Activated CD4-positive, alpha-beta T cell treated with anti-CD3 and anti-CD28 coated beads, Interleukin-2, amount 50 U/mL, for 16 hours (primary cell): ENCODE data around the gene TEAD1.

ENCODE experiments used
- DNase-seq: peaks from one replicate; pipeline ENCODE4 v3.0.0-alpha.2; 2020

Gene TEAD1

DNA sequence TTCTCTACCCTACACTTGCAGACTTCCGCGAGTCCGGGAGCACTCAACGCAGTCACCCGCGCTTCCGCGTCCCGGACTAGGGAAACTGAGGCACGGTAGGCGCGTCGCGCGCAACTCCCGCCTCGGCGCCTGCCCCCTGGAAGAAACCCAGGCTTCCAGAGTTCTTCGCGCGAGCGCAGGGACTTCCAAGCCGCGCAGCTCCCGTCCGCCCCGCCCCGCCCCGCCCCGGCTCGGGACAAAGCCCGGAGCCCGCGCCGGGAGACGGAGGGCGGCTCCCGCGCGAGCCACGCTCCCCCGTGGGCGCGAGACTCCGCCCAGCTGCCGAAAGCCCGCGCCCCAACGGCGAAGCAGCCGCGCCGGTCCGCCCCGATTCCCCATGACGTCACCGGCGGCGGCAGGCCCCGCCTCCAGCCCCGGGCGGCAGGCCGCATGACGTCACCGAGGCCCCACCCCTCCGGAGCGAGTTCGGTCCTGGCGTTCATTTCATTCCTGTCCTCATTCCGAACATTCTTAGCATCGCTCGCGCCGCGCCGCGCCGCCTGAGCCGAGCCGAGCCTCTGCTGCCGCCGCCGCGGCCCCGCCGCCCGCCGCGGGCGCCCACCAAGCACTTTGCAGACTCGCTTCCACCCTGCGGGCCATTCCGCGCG is at the start of gene TEAD1:
Gene TEAD1 (plus strand): TSS at position 498 of the 647 bp plus-strand sequence.
- DNase-seq: peak; percentile 89

GRCh38 chr11:12624595-12624994 is 49.6 kb upstream of the TEAD1 start:
- DNase-seq: no peak

- DNase-seq: no peak
Measured at GRCh38 chr11:12625438-12626071, 48.7 kb upstream of the TEAD1 start.

- no peak for DNase-seq
Measured at GRCh38 chr11:12626616-12627015, 47.6 kb upstream of the TEAD1 start.

DNA sequence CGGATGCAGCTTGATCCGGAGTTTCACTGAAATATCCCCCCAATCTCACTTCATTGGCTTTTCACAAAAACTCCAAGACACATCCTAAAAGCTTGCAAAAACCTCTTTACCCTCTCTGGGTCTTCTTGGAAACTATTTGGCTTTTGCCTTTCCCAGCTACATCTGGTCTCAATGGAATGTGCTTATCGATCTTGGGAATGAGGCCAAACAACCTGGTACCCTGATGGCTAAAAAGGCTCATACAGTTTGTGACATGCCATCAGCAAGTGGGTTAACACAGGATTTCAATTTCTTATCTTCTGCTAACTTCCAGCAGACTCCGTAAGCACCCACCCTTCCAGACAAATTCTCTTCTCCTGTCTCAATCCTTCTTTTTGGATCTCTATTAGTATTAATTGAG is 45.9 kb upstream of the TEAD1 start:
- no peak for DNase-seq

- no peak for DNase-seq
Measured at GRCh38 chr11:12629601-12630313, 44.5 kb upstream of the TEAD1 start.

DNA sequence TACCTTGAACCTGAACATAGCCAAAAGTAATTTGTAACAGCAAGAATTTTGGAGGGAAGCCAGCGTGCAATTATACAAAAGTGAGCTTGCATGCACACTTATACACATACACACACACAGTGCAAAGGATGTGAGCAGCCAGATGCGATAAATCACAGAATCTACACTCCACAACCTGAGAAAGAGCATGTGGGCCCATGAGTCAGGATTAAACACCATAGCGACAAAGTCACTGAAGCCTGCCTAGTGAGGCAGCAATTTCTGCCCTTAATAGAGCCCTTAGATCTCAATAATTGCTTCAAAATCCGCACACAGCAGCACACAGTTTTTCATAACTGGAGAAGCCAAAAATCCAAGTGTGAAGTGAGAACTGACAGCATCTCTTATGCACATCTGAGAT is 42.6 kb upstream of the TEAD1 start:
- DNase-seq: no peak

DNA sequence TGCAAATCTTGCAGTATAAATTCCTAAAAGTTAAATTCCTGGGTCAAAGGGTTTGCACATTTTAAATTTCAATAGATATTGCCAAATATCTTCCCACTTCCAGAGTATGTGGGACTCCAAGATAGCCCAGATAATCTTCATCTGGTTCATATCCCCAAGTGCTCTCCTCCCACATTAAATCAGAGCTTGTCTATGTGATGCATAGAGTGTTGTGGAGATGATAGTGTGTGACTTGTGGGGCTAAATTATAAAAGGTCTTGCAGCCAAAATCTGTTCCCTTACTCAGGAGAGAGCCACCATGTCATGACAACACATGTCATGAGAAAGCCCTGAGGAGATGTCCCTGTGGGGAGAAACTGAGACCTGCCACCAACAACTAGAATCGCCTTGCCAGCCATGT is 39.9 kb upstream of the TEAD1 start:
- no peak for DNase-seq

- DNase-seq: no peak
Measured at GRCh38 chr11:12636871-12637410, 37.3 kb upstream of the TEAD1 start.

- DNase-seq: no peak
Measured at GRCh38 chr11:12639388-12639787, 34.8 kb upstream of the TEAD1 start.

DNA sequence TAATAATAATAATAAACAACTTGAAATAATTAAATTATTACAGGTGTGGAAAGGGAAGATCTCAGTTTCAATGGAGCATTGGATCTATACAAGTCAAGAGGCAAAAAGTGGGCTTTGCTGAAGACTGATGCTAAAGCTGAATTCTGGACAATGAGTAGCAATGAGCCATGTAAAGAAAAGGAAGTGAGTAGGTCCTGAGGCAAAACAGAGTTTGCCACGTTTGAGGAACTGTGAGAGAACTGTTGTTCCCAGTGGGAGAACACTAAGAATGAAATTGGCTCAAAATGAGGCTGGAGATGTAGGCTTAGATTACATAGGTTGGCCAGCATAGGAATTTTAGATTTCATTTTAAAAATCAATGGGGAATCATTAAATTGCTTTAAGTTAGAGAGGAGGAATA is 33.9 kb upstream of the TEAD1 start:
- DNase-seq: no peak

DNA sequence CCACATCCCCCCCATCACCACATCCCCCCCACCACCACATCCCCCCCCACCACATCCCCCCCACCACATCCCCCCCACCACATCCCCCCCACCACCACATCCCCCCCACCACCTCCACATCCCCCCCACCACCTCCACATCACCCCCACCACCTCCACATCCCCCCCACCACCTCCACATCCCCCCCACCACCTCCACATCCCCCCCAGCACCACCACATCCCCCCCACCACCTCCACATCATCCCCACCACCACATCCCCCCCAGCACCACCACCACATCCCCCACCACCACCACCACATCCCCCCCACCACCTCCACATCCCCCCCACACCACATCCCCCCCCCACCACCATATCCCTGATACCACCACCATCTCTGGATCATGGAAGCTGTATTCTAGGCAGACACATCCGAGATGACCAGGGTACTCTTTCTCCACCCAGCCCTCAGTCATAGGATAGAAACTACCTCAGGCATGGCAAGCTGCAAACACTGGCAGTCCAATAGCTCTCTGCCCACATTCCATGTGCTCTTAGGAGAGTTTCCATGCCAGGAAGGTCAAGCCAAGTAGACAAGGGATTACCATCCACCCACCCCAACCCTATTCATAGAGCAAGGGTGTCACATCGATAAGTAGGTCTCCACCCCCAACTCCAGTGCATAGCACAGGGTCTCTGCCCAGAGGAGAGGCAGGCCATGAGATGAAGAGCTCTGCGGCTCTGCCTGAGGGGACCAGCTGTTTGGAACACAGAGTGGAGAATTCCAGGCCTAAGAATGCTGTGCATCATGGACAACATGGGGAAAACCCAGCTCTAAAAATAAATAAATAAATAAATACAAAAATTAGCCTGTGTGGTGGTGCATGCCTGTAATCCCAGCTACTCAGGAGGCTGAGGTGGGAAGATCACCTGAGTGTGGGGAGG is 33.0 kb upstream of the TEAD1 start:
- DNase-seq: no peak

- no peak for DNase-seq
Measured at GRCh38 chr11:12642040-12642439, 32.2 kb upstream of the TEAD1 start.

DNA sequence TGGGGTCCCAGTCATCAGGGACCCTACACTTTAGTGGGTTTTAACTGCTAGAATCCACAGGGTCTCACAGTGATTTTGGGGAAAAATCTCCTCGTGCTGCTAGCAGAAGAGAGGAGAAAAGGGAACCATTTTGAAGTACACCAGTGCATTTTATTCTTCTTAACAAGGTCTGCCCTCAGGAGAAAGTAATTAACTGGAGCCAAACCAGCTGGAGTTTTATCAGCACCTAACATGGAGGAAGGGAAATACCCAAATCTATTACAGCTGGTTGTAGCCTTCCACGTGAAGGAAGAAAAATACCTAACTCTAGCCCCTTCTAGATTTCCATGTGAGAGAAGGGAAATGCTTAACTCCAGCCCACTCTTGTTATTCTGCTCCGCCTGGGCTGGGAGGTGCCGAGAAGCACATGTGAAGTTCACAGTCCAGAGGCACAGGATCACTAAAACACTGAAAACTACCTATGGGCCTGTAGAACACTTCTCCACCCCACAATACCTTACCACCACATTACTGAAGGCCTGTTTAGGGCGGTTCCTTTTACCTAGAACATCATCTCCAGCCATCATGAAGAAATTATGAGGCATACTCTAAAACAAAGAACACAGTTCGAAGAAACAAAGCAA is 31.3 kb upstream of the TEAD1 start:
- no peak for DNase-seq

DNA sequence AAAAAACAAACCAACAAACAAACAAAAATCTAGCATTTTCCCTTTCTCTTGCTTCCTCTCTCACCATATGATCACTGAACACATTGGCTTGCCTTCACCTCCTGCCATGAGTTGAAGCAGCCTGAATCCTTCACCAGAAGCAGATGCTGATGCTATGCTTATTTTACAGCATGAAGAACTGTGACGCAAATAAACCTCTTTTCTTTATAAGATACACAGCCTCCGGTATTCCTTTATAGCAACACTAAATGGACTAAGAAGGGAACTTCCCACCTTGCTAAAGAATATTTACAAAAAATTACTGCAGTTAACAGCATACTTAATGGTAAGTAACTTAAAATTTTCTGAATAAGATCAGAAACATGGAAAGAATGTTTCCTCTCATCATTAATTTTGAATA is 27.7 kb upstream of the TEAD1 start:
- no peak for DNase-seq

- no peak for DNase-seq
Measured at GRCh38 chr11:12653729-12654128, 20.5 kb upstream of the TEAD1 start.

- DNase-seq: no peak
Measured at GRCh38 chr11:12655842-12656241, 18.4 kb upstream of the TEAD1 start.

GRCh38 chr11:12657336-12657735 is 16.9 kb upstream of the TEAD1 start:
- DNase-seq: no peak

DNA sequence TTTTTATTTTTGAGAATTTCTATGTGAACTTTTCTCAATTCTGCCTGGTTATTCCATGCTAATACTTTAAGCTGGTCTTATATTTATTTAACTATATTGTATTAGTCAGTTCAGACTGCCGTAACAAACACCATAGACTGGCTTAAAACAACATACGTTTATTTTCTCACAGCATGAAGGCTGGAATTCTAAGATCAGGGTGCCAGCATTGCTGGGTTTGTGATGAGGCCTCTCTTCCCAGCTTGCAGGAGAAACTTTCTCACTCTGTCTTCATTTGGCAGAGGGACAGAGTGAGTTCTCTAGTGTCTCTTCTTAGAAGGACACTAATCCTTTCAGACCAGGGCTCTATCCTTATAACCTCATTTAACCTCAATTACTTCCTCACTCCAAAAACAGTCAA is 16.2 kb upstream of the TEAD1 start:
- DNase-seq: no peak

DNA sequence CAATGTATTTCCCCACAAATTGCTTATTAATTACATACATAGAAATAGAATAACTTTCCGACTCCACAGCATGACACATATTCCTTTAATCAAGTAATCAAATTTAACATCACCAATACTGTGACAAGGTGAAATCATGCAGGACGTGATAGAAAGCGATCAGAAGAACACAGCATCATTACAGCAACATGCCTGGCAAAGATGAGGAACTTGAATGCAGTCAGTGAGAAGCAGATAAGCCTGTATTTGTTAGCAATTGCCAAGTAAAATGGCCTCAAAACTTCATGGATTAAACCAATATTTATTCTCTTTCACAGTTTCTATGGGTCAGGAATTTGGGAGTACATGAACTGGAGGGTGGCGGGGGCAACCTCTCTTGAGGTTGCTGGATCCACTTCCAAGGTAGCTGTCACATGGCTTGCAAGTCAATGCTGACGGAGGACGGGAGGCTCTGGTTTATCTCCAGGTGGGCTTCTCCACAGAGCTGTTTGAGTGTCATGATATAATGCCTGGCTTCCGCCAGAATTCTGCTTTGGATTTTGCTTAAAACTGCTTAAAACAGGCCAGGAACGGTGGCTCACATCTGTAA is 12.0 kb upstream of the TEAD1 start:
- DNase-seq: no peak

DNA sequence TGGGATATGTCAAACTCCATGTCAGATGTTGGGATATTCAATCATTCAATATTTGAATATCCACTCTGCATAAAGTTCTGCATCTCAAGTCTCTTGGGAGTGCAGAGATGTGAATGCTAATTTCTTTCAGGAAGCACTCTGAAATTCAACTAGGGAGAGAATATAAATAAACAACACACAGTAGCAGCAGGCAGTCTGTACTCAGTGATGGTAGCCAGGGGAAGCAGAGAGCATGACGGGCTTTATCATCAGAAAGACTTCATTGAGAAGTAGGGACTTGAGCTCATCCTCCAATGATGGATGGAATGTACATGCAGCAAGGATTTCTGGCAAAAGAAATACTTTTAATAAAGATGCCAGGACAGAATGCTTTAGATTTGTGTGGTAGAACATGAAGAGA is 9.8 kb upstream of the TEAD1 start:
- DNase-seq: no peak

- DNase-seq: no peak
Measured at GRCh38 chr11:12666915-12667314, 7.3 kb upstream of the TEAD1 start.
